Smooth muscle cell (in vitro differentiated cells): ENCODE measurements around the gene PMVK. TPM values are rescaled to one million over a fixed set of nuclear protein-coding genes. Genes with fewer than 3 reads are reported as not detected.

ENCODE experiments used
- DNase-seq: peaks from one replicate; lab custom pipeline; 2025; ENCODE audit not compliant: unreplicated experiment; lab: John Stamatoyannopoulos, UW
- H2AFZ ChIP-seq: fragments of 200-600 bp; sonication (generic); 2 replicates; pipeline ENCODE4 v1.6.0; 2016; ENCODE audit warnings: antibody characterized with exemption, low read depth, mild to moderate bottlenecking
- H3F3A ChIP-seq: fragments of 200-600 bp; sonication (generic); 2 replicates; pipeline ENCODE4 v1.6.0; 2017; ENCODE audit warnings: antibody characterized with exemption, low read depth
- H3K27ac ChIP-seq: fragments of 200-600 bp; sonication (generic); 2 replicates; pipeline ENCODE4 v1.5.1; 2016; ENCODE audit warnings: low read depth, mild to moderate bottlenecking
- H3K27me3 ChIP-seq: fragments of 200-600 bp; sonication (generic); 2 replicates; pipeline ENCODE4 v1.6.1; 2016; ENCODE audit warnings: low read depth, mild to moderate bottlenecking
- H3K36me3 ChIP-seq: fragments of 200-600 bp; sonication (generic); 2 replicates; pipeline ENCODE4 v1.5.1; 2016; ENCODE audit warnings: low read depth
- H3K4me1 ChIP-seq: fragments of 200-600 bp; sonication (generic); 2 replicates; pipeline ENCODE4 v1.5.1; 2016; ENCODE audit warnings: low read depth
- H3K4me2 ChIP-seq: fragments of 200-600 bp; sonication (generic); 2 replicates; pipeline ENCODE4 v1.6.0; 2016; ENCODE audit warnings: mild to moderate bottlenecking
- H3K4me3 ChIP-seq: fragments of 200-600 bp; sonication (generic); 2 replicates; pipeline ENCODE4 v1.5.1; 2016; ENCODE audit warnings: mild to moderate bottlenecking
- H3K79me2 ChIP-seq: fragments of 200-600 bp; sonication (generic); 2 replicates; pipeline ENCODE4 v1.6.0; 2016; ENCODE audit warnings: low read depth, mild to moderate bottlenecking
- H3K9ac ChIP-seq: fragments of 200-600 bp; sonication (generic); 2 replicates; pipeline ENCODE4 v1.6.0; 2016; ENCODE audit warnings: low read depth
- H3K9me3 ChIP-seq: fragments of 200-600 bp; sonication (generic); replicated peaks from 2 replicates; pipeline ENCODE4 v1.5.1; 2016; ENCODE audit warnings: low read depth
- H4K20me1 ChIP-seq: fragments of 200-600 bp; sonication (generic); 2 replicates; pipeline ENCODE4 v1.6.0; 2016; ENCODE audit warnings: low read depth
- WGBS: methylation state at CpG from one replicate; pipeline ENCODE4 v1.1.7; 2016; ENCODE audit warnings: low lambda C conversion rate; 5-methylcytosine and 5-hydroxymethylcytosine counted together
- polyA plus RNA-seq: library from polyadenylated mRNA; unstranded; fragments of >200 nt; fragmentation: Nextera tagmentation; extraction: Ambion mirVana; gene quantifications from 2 replicates; pipeline ENCODE4 v1.2.1, GENCODE V29; 2016
- total RNA-seq: library from RNA; depleted of rRNA; stranded (reverse); fragments of >200 nt; gene quantifications from 2 replicates; pipeline ENCODE4 v1.2.3, GENCODE V29; 2014
- TF ChIP-seq, protein P1 (sequence below): fragments of 200-600 bp; sonication (generic); IDR thresholded peaks from 2 replicates; pipeline ENCODE4 v1.5.1; 2017; ENCODE audit warnings: borderline replicate concordance, mild to moderate bottlenecking, antibody characterized with exemption; ENCODE audit not compliant: insufficient read depth, poor library complexity, severe bottlenecking

PMVK gene
- total and polyA plus RNA-seq, 2 experiments from 2014 or later: 6.7 to 31.2 TPM

DNA sequence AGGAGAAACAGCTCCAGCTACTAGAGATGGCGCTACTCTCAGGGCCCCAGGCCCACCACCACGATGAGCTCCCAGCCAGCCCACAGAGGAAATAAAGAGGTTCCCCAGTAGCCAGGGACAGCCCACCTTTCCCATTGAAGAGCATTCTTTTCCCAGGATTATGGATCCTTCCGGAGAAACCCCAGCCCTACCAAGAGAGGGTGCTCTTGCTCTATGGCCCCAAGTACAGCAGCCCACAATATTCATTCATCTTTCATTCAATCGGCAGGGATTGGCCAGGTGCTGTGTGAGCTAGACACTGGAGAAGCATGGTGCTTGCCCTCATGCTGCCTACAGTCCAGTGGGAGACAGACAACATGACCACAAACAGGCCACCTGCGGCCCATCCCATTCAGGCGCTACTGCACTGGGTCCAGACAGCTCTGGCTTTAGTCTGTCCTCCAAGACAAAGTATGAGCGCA is 29.9 kb downstream of the PMVK start:
- Histone ChIP-seq H3K36me3 (no peaks in the 10 kb centered on the region), H3K79me2 (no peaks in the 10 kb centered on the region), H3K4me2 (no peak overlapping the region), H3F3A (no peaks in the 10 kb centered on the region), H4K20me1 (no peaks in the 10 kb centered on the region), H3K9me3 (peaks cover 3% of the 10 kb centered on the region), H3K4me1 (no peaks in the 10 kb centered on the region), H3K9ac (no peak overlapping the region), H2AFZ (no peak overlapping the region), H3K27me3 (no peaks in the 10 kb centered on the region), H3K27ac (no peak overlapping the region), H3K4me3 (no peak overlapping the region)
- 91% methylated on average over 7 of the region's 7 CpGs for WGBS
- TF ChIP-seq, protein P1, sequence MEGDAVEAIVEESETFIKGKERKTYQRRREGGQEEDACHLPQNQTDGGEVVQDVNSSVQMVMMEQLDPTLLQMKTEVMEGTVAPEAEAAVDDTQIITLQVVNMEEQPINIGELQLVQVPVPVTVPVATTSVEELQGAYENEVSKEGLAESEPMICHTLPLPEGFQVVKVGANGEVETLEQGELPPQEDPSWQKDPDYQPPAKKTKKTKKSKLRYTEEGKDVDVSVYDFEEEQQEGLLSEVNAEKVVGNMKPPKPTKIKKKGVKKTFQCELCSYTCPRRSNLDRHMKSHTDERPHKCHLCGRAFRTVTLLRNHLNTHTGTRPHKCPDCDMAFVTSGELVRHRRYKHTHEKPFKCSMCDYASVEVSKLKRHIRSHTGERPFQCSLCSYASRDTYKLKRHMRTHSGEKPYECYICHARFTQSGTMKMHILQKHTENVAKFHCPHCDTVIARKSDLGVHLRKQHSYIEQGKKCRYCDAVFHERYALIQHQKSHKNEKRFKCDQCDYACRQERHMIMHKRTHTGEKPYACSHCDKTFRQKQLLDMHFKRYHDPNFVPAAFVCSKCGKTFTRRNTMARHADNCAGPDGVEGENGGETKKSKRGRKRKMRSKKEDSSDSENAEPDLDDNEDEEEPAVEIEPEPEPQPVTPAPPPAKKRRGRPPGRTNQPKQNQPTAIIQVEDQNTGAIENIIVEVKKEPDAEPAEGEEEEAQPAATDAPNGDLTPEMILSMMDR: no peak
- no peak for DNase-seq

DNA sequence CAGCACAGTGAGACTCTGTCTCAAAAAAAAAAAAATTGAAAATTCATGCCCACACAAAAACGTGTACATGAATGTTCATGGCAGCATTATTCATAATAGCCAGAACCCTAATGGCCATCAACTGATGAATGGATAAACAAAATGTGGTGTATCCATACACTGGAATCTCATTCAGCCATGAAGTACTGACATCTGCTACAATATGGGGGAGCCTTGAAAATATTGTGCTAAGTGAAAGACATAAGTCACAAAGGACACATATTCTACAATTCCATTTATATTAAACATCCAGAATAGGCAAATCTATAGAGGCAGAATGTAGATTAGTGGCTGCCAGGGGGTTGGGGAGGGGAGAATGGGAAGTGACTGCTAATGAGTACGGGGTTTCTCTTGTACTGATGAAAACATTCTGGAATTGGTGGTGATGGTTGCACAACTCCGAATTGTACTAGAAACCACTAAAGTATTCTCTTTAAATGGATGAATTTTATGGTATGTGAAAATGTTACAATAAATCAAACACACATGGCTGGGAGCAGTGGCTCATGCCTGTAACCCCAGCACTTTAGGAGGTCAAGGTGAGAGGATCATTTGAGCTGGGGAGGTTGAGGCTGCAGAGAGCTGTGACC is 33.5 kb downstream of the PMVK start:
- Histone ChIP-seq H3F3A (no peaks in the 10 kb centered on the region), H3K4me3 (no peak overlapping the region), H3K79me2 (no peaks in the 10 kb centered on the region), H3K4me1 (no peaks in the 10 kb centered on the region), H3K27me3 (no peaks in the 10 kb centered on the region), H3K9me3 (no peaks in the 10 kb centered on the region), H3K27ac (no peak overlapping the region), H3K36me3 (no peaks in the 10 kb centered on the region), H3K9ac (no peak overlapping the region), H2AFZ (no peak overlapping the region), H3K4me2 (no peak overlapping the region), H4K20me1 (no peaks in the 10 kb centered on the region)
- DNase-seq: no peak
- TF ChIP-seq, protein P1: no peak
- WGBS: 60% methylated on average over 3 of the region's 3 CpGs

DNA sequence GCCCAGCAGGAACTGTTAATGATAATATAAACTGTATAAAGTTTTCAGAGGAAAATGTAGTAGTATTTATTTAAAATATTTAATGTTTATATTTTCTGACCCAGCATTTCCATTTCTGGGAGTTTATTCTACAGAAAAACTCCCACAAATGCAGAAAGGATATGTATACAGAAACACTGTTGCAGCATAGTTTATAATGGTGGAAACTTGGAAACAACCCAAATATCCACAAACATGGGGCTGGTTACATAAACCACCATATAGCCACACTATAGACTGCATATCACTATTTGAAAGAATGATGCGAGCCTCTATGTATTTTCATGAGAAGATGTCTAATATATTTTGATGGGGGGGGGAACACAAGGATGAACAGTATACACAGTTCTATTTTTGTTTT is 34.9 kb downstream of the PMVK start:
- H2AFZ ChIP-seq: no peak overlapping the region
- H3K9me3 ChIP-seq: no peaks in the 10 kb centered on the region
- WGBS: 91% methylated on average over 1 of the region's 1 CpG
- H3K27ac ChIP-seq: no peak overlapping the region
- TF ChIP-seq, protein P1: no peak
- H3K4me3 ChIP-seq: no peak overlapping the region
- no peak overlapping the region for H3K9ac ChIP-seq
- no peak overlapping the region for H3K4me2 ChIP-seq
- no peaks in the 10 kb centered on the region for H3K4me1 ChIP-seq
- no peak for DNase-seq
- H3K79me2 ChIP-seq: no peaks in the 10 kb centered on the region
- H4K20me1 ChIP-seq: no peaks in the 10 kb centered on the region
- H3F3A ChIP-seq: no peaks in the 10 kb centered on the region
- H3K36me3 ChIP-seq: no peaks in the 10 kb centered on the region
- H3K27me3 ChIP-seq: no peaks in the 10 kb centered on the region

DNA sequence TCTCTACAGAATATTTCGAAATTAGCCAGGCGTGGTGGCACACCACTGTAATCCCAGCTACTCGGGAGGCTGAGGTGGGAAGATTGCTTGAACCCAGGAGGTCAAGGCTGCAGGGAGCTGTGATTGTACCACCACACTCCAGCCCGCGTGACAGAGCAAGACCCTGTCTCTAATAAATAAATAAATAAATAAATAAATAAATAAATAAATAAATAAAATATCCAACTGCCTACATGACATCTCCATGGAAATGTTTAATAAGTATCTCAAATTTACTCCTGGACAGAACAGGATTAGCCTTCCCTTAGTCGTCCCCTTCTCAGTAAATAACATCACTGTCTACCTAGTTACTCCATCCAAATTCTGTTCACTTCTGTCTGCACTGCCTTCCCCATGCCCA is 37.5 kb downstream of the PMVK start:
- H3F3A ChIP-seq: no peaks in the 10 kb centered on the region
- no peaks in the 10 kb centered on the region for H3K79me2 ChIP-seq
- H3K27ac ChIP-seq: no peak overlapping the region
- no peaks in the 10 kb centered on the region for H3K4me1 ChIP-seq
- H3K4me3 ChIP-seq: no peak overlapping the region
- no peaks in the 10 kb centered on the region for H3K27me3 ChIP-seq
- H4K20me1 ChIP-seq: no peaks in the 10 kb centered on the region
- no peaks in the 10 kb centered on the region for H3K9me3 ChIP-seq
- no peaks in the 10 kb centered on the region for H3K36me3 ChIP-seq
- DNase-seq: no peak
- TF ChIP-seq, protein P1: no peak
- H3K4me2 ChIP-seq: no peak overlapping the region
- WGBS: 93% methylated on average over 6 of the region's 6 CpGs
- H2AFZ ChIP-seq: no peak overlapping the region
- no peak overlapping the region for H3K9ac ChIP-seq
